CD14-positive monocyte (primary cell): ENCODE results near the gene CPNE4. TPM values are rescaled to one million over a fixed set of nuclear protein-coding genes. Genes with fewer than 3 reads are reported as not detected.

ENCODE experiments used
- DNase-seq, 3 donors: peaks; one replicate each; pipeline ENCODE4 v3.0.0-alpha.2; 2011 to 2022
- H2AFZ ChIP-seq: 2 replicates; pipeline ENCODE4 v1.6.0; 2012; ENCODE audit warnings: mild to moderate bottlenecking, low read depth, low read length, inconsistent platforms; ENCODE audit not compliant: insufficient read depth, poor library complexity, severe bottlenecking
- H3K27ac ChIP-seq, 2 donors: 1 replicate in 1 of 2; 2 replicates in 1 of 2; pipeline ENCODE4 v1.5.1; 2012 to 2013; ENCODE audit warnings: low read length in 2 of 2, control low read depth in 1 of 2, inconsistent platforms in 1 of 2, low read depth in 1 of 2, mild to moderate bottlenecking in 1 of 2
- H3K27me3 ChIP-seq, 2 donors: one replicate each; pipeline versions ENCODE4 v1.6.0 to v1.6.1; 2011 to 2013; ENCODE audit warnings: low read length in 2 of 2; ENCODE audit not compliant: control insufficient read depth in 2 of 2, insufficient read depth in 2 of 2
- H3K36me3 ChIP-seq, 2 donors: replicated peaks in 1 of 2; 1 replicate in 1 of 2; 2 replicates in 1 of 2; pipeline versions ENCODE4 v1.5.1 to v1.6.1; 2012 to 2013; ENCODE audit warnings: low read length in 2 of 2, control low read depth in 1 of 2, inconsistent platforms in 1 of 2, mild to moderate bottlenecking in 1 of 2; ENCODE audit not compliant: insufficient read depth in 2 of 2, control insufficient read depth in 1 of 2
- H3K4me1 ChIP-seq, 2 donors: 1 replicate in 1 of 2; 2 replicates in 1 of 2; pipeline versions ENCODE4 v1.5.1 to v1.6.1; 2012 to 2013; ENCODE audit warnings: low read length in 2 of 2, control low read depth in 1 of 2, inconsistent platforms in 1 of 2, mild to moderate bottlenecking in 1 of 2, moderate library complexity in 1 of 2; ENCODE audit not compliant: insufficient read depth in 2 of 2, control insufficient read depth in 1 of 2
- H3K4me2 ChIP-seq: replicated peaks from 2 replicates; pipeline ENCODE3; 2012; ENCODE audit warnings: low read length, moderate library complexity, mild to moderate bottlenecking; ENCODE audit not compliant: poor library complexity, severe bottlenecking; ENCODE audit errors: extremely low read depth
- H3K4me3 ChIP-seq, 3 experiments: fragments of 200-600 bp in 1 of 3; sonication (generic) in 1 of 3; replicated peaks in 1 of 3; 1 replicate in 2 of 3; 2 replicates in 1 of 3; pipeline ENCODE4 v1.5.1; 2011 to 2013; ENCODE audit warnings: low read length in 3 of 3, mild to moderate bottlenecking in 3 of 3, control low read depth in 2 of 3, low read depth in 2 of 3, inconsistent platforms in 1 of 3, moderate library complexity in 1 of 3
- H3K79me2 ChIP-seq: 2 replicates; pipeline ENCODE4 v1.6.0; 2012; ENCODE audit warnings: mild to moderate bottlenecking, control low read depth, inconsistent platforms, low read length, moderate library complexity; ENCODE audit not compliant: insufficient read depth
- H3K9ac ChIP-seq: 2 replicates; pipeline ENCODE4 v1.6.0; 2017; ENCODE audit warnings: low read length, mild to moderate bottlenecking; ENCODE audit not compliant: insufficient read depth, poor library complexity, severe bottlenecking
- H3K9me3 ChIP-seq, 2 donors: replicated peaks in 1 of 2; 1 replicate in 1 of 2; 2 replicates in 1 of 2; pipeline versions ENCODE4 v1.5.1 to v1.6.1; 2012 to 2013; ENCODE audit warnings: low read length in 2 of 2, control low read depth in 1 of 2; ENCODE audit not compliant: control insufficient read depth in 1 of 2, insufficient read depth in 1 of 2
- H4K20me1 ChIP-seq: 2 replicates; pipeline ENCODE4 v1.6.0; 2012; ENCODE audit warnings: mild to moderate bottlenecking, low read length, control low read depth, moderate library complexity; ENCODE audit not compliant: insufficient read depth
- H3K27ac Mint-ChIP-seq, 7 donors: one replicate each; pipeline ENCODE4 v1.8.0; 2020; ENCODE audit warnings: mild to moderate bottlenecking in 7 of 7, mixed read lengths in 7 of 7, moderate library complexity in 6 of 7, inconsistent platforms in 2 of 7
- H3K27me3 Mint-ChIP-seq, 3 donors: one replicate each; pipeline ENCODE4 v1.8.0; 2021 to 2022; ENCODE audit warnings: low read depth in 3 of 3, mild to moderate bottlenecking in 3 of 3, mixed read lengths in 3 of 3, moderate library complexity in 3 of 3, inconsistent platforms in 1 of 3
- H3K36me3 Mint-ChIP-seq, 2 donors: one replicate each; pipeline ENCODE4 v1.8.0; 2020; ENCODE audit warnings: mixed read lengths in 2 of 2, inconsistent platforms in 1 of 2, mild to moderate bottlenecking in 1 of 2
- H3K4me1 Mint-ChIP-seq: one replicate; pipeline ENCODE4 v1.8.0; 2020; ENCODE audit warnings: mild to moderate bottlenecking, mixed read lengths
- H3K4me3 Mint-ChIP-seq, 2 donors: one replicate each; pipeline ENCODE4 v1.8.0; 2020; ENCODE audit warnings: mild to moderate bottlenecking in 2 of 2, mixed read lengths in 2 of 2, moderate library complexity in 1 of 2
- H3K9me3 Mint-ChIP-seq, 7 donors: one replicate each; pipeline ENCODE4 v1.8.0; 2020 to 2022; ENCODE audit warnings: mixed read lengths in 7 of 7, mild to moderate bottlenecking in 6 of 7, moderate library complexity in 6 of 7, inconsistent platforms in 2 of 7
- CTCF ChIP-seq: fragments of 200-600 bp; IDR thresholded peaks from one replicate; pipeline ENCODE4 v1.8.0; 2022; ENCODE audit warnings: antibody characterized with exemption, mild to moderate bottlenecking
- WGBS: methylation state at CpG from one replicate; pipeline ENCODE4 v1.1.5; 2013; ENCODE audit warnings: missing lambda C conversion rate; ENCODE audit not compliant: insufficient coverage; 5-methylcytosine and 5-hydroxymethylcytosine counted together
- intact Hi-C, 2 donors: fragments of 100-400 bp; cut with micrococcal nuclease; formaldehyde crosslinking; loops; one replicate each; pipeline versions ENCODE4 v1.15.0 to v1.15.1; 2023
- polyA plus RNA-seq, 3 donors: library from polyadenylated mRNA; depleted of rRNA in 1 of 3; unstranded in 2 of 3; stranded (reverse) in 1 of 3; fragments of 300-500 nt in 2 of 3; fragments of >200 nt in 1 of 3; fragmentation: Illumina TruSeq in 2 of 3; gene quantifications; 1 replicate in 2 of 3; 2 replicates in 1 of 3; pipeline ENCODE4 v1.2.3, GENCODE V29; 2012 to 2021

CPNE4 gene
- polyA plus RNA-seq, 3 donors: not detected

GRCh38 chr3:131744765-131745164 lies 290.0 kb downstream of the CPNE4 start:
- TF ChIP-seq CTCF: no peak

GRCh38 chr3:131743126-131743525 lies 291.7 kb downstream of the CPNE4 start:
- Histone ChIP-seq H3K27ac (no peak overlapping the region), H4K20me1 (no peaks in the 10 kb centered on the region), H3K4me1 (no peaks in the 10 kb centered on the region), H3K79me2 (no peaks in the 10 kb centered on the region), H3K9ac (no peak overlapping the region), H3K27me3 (no peaks in the 10 kb centered on the region), H3K4me2 (no peak overlapping the region), H2AFZ (no peak overlapping the region), H3K9me3 (no peaks in the 10 kb centered on the region), H3K36me3 (no peaks in the 10 kb centered on the region), H3K4me3 (no peak overlapping the region)
- no peaks in the 10 kb centered on the region for H3K4me1 Mint-ChIP-seq
- no peak overlapping the region for H3K4me3 Mint-ChIP-seq
- H3K27me3 Mint-ChIP-seq: peaks cover 0 to 11% (median 5%) of the 10 kb centered on the region in 3 donors
- H3K36me3 Mint-ChIP-seq: no peaks in the 10 kb centered on the region
- no peak for DNase-seq
- intact Hi-C loops: no loop called here
- H3K9me3 Mint-ChIP-seq: peaks cover 0 to 3% (median 0%) of the 10 kb centered on the region in 7 donors
- TF ChIP-seq CTCF: no peak
- no peak overlapping the region for H3K27ac Mint-ChIP-seq

More at GRCh38 chr3:131744765-131745164, 290.0 kb downstream of the CPNE4 start:
- Mint-ChIP-seq H3K27me3 (peaks cover 0 to 11% (median 3%) of the 10 kb centered on the region in 3 donors), H3K9me3 (peaks cover 0 to 3% (median 0%) of the 10 kb centered on the region in 7 donors), H3K4me1 (no peaks in the 10 kb centered on the region), H3K27ac (no peak overlapping the region), H3K36me3 (no peaks in the 10 kb centered on the region), H3K4me3 (no peak overlapping the region)
- Histone ChIP-seq H3K9ac (no peak overlapping the region), H3K79me2 (no peaks in the 10 kb centered on the region), H2AFZ (no peak overlapping the region), H3K4me1 (no peaks in the 10 kb centered on the region), H3K27ac (no peak overlapping the region), H3K4me2 (no peak overlapping the region), H4K20me1 (no peaks in the 10 kb centered on the region), H3K27me3 (no peaks in the 10 kb centered on the region), H3K4me3 (no peak overlapping the region), H3K36me3 (no peaks in the 10 kb centered on the region), H3K9me3 (no peaks in the 10 kb centered on the region)
- no peak for DNase-seq
- intact Hi-C loops: no loop called here
- WGBS: no CpG with 5 or more reads among the region's 3 CpGs
